Tibial nerve (tissue), 4 donors: ENCODE data around the gene ZNF790. TPM values are rescaled to one million over a fixed set of nuclear protein-coding genes. Genes with fewer than 3 reads are reported as not detected.

Experiments used
- DNase-seq, 2 donors: peaks; one replicate each; pipeline ENCODE4 v3.0.0-alpha.2; 2019; ENCODE audit warnings: low spot score in 2 of 2
- H3K27ac ChIP-seq, 4 donors: fragments of 200-600 bp; sonication (generic) in 3 of 4; one replicate each; pipeline ENCODE4 v1.5.1; 2017 to 2019; ENCODE audit warnings: mild to moderate bottlenecking in 1 of 4
- H3K27me3 ChIP-seq, 2 donors: fragments of 200-600 bp; sonication (generic) in 1 of 2; one replicate each; pipeline versions ENCODE4 v1.5.1 to v1.6.0; 2017 to 2019
- H3K36me3 ChIP-seq, 3 donors: fragments of 200-600 bp; sonication (generic); one replicate each; pipeline ENCODE4 v1.5.1; 2018 to 2019
- H3K4me1 ChIP-seq, 4 donors: fragments of 200-600 bp; sonication (generic) in 3 of 4; one replicate each; pipeline ENCODE4 v1.5.1; 2017 to 2019
- H3K4me3 ChIP-seq, 4 donors: fragments of 200-600 bp; sonication (generic) in 3 of 4; one replicate each; pipeline ENCODE4 v1.5.1; 2017 to 2019; ENCODE audit warnings: mild to moderate bottlenecking in 1 of 4, moderate library complexity in 1 of 4
- H3K9me3 ChIP-seq, 4 donors: fragments of 200-600 bp; sonication (generic) in 3 of 4; one replicate each; pipeline ENCODE4 v1.5.1; 2017 to 2019
- EP300 ChIP-seq, 2 donors: sonication (generic); formaldehyde crosslinking; IDR thresholded peaks; one replicate each; pipeline ENCODE4 v1.6.1; 2017; ENCODE audit warnings: antibody characterized with exemption in 2 of 2, mild to moderate bottlenecking in 1 of 2
- POLR2A ChIP-seq, 2 donors: fragments of 450-650 bp; IDR thresholded peaks; one replicate each; pipeline ENCODE4 v1.6.1; 2017; ENCODE audit warnings: antibody characterized with exemption in 2 of 2, mild to moderate bottlenecking in 2 of 2, moderate library complexity in 2 of 2
- WGBS, 2 donors: methylation state at CpG; one replicate each; pipeline ENCODE4 v1.1.5; 2018; 5-methylcytosine and 5-hydroxymethylcytosine counted together
- total RNA-seq, 4 donors: library from RNA; depleted of rRNA; stranded (reverse); fragments of >200 nt; gene quantifications; one replicate each; pipeline ENCODE4 v1.1.0, GENCODE V29; 2016
- TF ChIP-seq, protein P1 (sequence below), 5 experiments: fragments of 200-600 bp in 3 of 5; fragments of 450-650 bp in 2 of 5; sonication (generic) in 3 of 5; IDR thresholded peaks; one replicate each; pipeline ENCODE4 v1.5.1; 2016 to 2019; ENCODE audit warnings: antibody characterized with exemption in 5 of 5, mild to moderate bottlenecking in 3 of 5, moderate library complexity in 2 of 5

ZNF790 gene
- total RNA-seq, 4 donors from 2014 or later = 4.5 to 12.6 (median 7.9) TPM

DNA sequence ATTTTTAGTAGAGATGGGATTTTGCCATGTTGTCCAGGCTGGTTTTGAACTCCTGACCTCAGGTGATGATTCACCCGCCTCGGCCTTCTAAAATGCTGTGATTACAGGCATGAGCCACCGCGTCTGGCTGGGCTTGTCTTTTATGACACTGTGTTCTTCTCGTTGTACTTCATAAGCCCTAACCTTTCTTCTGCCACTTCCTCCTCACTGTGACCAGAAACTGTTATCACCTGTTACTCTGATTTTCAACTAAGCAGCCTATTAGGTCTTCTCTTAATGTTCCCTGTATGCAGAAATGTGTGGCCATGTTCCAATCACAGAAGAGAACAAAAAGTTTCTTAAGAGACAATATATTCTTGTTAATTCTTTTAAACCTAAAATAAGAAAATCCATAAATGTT is 16.4 kb downstream of the ZNF790 start:
- no peaks in the 10 kb centered on the region for H3K4me1 ChIP-seq
- TF ChIP-seq, protein P1, sequence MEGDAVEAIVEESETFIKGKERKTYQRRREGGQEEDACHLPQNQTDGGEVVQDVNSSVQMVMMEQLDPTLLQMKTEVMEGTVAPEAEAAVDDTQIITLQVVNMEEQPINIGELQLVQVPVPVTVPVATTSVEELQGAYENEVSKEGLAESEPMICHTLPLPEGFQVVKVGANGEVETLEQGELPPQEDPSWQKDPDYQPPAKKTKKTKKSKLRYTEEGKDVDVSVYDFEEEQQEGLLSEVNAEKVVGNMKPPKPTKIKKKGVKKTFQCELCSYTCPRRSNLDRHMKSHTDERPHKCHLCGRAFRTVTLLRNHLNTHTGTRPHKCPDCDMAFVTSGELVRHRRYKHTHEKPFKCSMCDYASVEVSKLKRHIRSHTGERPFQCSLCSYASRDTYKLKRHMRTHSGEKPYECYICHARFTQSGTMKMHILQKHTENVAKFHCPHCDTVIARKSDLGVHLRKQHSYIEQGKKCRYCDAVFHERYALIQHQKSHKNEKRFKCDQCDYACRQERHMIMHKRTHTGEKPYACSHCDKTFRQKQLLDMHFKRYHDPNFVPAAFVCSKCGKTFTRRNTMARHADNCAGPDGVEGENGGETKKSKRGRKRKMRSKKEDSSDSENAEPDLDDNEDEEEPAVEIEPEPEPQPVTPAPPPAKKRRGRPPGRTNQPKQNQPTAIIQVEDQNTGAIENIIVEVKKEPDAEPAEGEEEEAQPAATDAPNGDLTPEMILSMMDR (IDR thresholded peaks at IDR 0.05) = no peak
- no peak for TF ChIP-seq EP300 (IDR thresholded peaks at IDR 0.05)
- H3K27me3 ChIP-seq = no peaks in the 10 kb centered on the region
- H3K4me3 ChIP-seq = no peak overlapping the region
- 97 to 99% methylated on average over 5 of the region's 5 CpGs for WGBS, 2 donors
- no peak overlapping the region for H3K27ac ChIP-seq
- peaks cover 12 to 100% (median 59%) of the 10 kb centered on the region in 4 donors for H3K9me3 ChIP-seq
- H3K36me3 ChIP-seq = peaks cover 12 to 100% (median 54%) of the 10 kb centered on the region in 3 donors
- DNase-seq = no peak

DNA sequence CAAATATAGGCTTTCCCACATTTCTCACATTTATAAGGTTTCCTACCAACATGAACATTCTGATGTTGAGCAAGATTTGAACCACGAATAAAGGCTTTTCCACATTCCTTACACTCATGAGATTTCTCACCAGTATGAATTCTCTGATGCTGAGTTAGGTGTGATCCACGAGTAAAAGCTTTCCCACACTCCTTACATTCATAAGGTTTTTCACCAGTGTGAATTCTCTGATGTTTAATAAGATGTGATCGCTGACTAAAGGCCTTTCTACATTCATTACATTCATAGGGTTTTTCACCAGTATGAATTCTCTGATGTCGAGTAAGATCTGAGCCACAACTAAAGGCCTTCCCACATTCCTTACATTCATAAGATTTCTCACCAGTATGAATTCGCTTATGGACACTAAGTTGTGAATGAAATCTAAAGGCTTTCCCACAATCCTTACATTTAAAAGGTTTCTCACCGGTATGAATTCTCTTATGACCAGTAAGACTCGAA is 19.0 kb downstream of the ZNF790 start:
- Histone ChIP-seq H3K9me3 (peaks cover 19 to 100% (median 59%) of the 10 kb centered on the region in 4 donors), H3K27ac (no peak overlapping the region), H3K36me3 (peaks cover 12 to 100% (median 44%) of the 10 kb centered on the region in 3 donors), H3K4me3 (no peak overlapping the region), H3K27me3 (no peaks in the 10 kb centered on the region), H3K4me1 (no peaks in the 10 kb centered on the region)
- 98% methylated on average over 7 of the region's 7 CpGs for WGBS, 2 donors
- DNase-seq = no peak
- TF ChIP-seq EP300 (IDR thresholded peaks at IDR 0.05) (no peak), POLR2A (IDR thresholded peaks at IDR 0.05) (no peak)
- TF ChIP-seq, protein P1 (IDR thresholded peaks at IDR 0.05) = no peak

DNA sequence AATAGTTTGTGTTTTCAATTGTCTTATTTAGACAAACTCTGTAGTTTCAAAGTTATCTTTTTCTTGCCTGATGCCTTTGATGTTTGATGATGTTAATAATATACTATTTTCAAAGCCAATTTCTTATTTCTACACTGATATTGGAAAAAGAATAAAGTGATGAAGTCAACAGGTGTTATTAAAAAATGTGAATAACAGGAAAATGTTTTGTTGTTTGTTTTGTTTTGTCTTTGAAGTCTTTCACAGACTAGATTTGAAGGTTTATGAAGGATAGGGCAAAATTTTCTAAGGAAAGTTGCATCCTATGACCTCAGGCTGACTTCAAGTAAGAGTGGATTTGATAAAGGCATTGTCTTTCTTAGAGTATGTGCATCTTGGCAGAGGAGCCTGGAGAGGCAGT is 31.2 kb downstream of the ZNF790 start:
- DNase-seq = no peak
- TF ChIP-seq, protein P1 (IDR thresholded peaks at IDR 0.05) = no peak
- no peak for TF ChIP-seq POLR2A (IDR thresholded peaks at IDR 0.05)
- TF ChIP-seq EP300 (IDR thresholded peaks at IDR 0.05) = no peak
- Histone ChIP-seq H3K27ac (no peak overlapping the region), H3K9me3 (peaks cover 0 to 99% (median 56%) of the 10 kb centered on the region in 4 donors), H3K27me3 (no peaks in the 10 kb centered on the region), H3K4me1 (no peaks in the 10 kb centered on the region), H3K36me3 (peaks cover 2 to 100% (median 9%) of the 10 kb centered on the region in 3 donors), H3K4me3 (no peak overlapping the region)

DNA sequence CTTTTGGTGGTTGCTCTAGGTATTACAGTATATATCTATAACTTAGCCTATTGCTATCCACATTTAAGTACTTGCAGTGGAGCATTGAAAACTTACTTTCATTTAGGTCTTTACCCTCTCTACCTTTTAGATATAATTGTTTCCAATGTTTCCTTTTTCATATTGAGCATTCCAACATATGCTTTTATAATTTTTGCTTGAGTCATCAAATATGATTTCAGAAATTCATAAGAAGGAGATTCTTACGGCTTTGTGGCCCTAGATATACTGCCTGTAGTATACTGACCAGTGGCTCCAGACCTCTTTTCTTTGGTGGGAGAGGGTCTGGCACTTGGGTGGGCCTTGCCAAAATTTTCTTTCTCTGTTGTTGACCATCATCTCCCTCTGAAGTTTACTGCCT is 32.8 kb downstream of the ZNF790 start:
- peaks cover 0 to 99% (median 45%) of the 10 kb centered on the region in 4 donors for H3K9me3 ChIP-seq
- TF ChIP-seq, protein P1 (IDR thresholded peaks at IDR 0.05) = no peak
- TF ChIP-seq POLR2A (IDR thresholded peaks at IDR 0.05) = no peak
- TF ChIP-seq EP300 (IDR thresholded peaks at IDR 0.05) = no peak
- no peak overlapping the region for H3K27ac ChIP-seq
- DNase-seq = no peak
- peaks cover 4 to 100% (median 9%) of the 10 kb centered on the region in 3 donors for H3K36me3 ChIP-seq
- H3K4me1 ChIP-seq = no peaks in the 10 kb centered on the region
- no peak overlapping the region for H3K4me3 ChIP-seq
- no peaks in the 10 kb centered on the region for H3K27me3 ChIP-seq
- 92 to 96% methylated on average over 1 of the region's 1 CpG for WGBS, 2 donors

DNA sequence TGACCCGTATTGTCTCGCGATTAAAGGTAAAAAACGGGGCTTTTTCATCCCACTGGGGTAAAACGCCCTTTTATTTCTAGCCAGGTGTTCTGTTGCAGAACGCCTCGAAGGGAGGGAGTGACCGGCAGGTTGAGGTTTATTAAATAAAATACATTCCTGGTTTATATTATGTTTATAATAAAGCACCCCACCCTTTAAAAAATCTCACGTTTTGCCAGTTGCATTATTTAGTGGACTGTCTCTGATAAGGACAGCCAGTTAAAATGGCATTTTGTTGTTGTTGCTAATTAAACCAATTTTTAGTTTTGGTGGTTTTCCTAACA is 40.4 kb downstream of the ZNF790 start:
- 3% methylated on average over 9 of the region's 9 CpGs for WGBS, 2 donors
- H3K9me3 ChIP-seq = peaks cover 0 to 74% (median 15%) of the 10 kb centered on the region in 4 donors
- H3K36me3 ChIP-seq = peaks cover 2 to 46% (median 5%) of the 10 kb centered on the region in 3 donors
- no peak for DNase-seq
- peak overlapping the region; percentile 5 to 88 (median 45) for H3K27ac ChIP-seq
- H3K27me3 ChIP-seq = no peaks in the 10 kb centered on the region
- no peak for TF ChIP-seq POLR2A (IDR thresholded peaks at IDR 0.05)
- TF ChIP-seq, protein P1 (IDR thresholded peaks at IDR 0.05) = no peak
- no peak for TF ChIP-seq EP300 (IDR thresholded peaks at IDR 0.05)
- H3K4me1 ChIP-seq = peaks cover 0 to 15% (median 2%) of the 10 kb centered on the region in 4 donors
- H3K4me3 ChIP-seq = peak overlapping the region; percentile 72 to 91 (median 81)
